Retina (tissue), 1 donor: Measurements from ENCODE around the gene USP19.

Experiments
- DNase-seq: peaks from one replicate; pipeline ENCODE4 v3.0.0-alpha.2; 2016

The USP19 gene, protein sequence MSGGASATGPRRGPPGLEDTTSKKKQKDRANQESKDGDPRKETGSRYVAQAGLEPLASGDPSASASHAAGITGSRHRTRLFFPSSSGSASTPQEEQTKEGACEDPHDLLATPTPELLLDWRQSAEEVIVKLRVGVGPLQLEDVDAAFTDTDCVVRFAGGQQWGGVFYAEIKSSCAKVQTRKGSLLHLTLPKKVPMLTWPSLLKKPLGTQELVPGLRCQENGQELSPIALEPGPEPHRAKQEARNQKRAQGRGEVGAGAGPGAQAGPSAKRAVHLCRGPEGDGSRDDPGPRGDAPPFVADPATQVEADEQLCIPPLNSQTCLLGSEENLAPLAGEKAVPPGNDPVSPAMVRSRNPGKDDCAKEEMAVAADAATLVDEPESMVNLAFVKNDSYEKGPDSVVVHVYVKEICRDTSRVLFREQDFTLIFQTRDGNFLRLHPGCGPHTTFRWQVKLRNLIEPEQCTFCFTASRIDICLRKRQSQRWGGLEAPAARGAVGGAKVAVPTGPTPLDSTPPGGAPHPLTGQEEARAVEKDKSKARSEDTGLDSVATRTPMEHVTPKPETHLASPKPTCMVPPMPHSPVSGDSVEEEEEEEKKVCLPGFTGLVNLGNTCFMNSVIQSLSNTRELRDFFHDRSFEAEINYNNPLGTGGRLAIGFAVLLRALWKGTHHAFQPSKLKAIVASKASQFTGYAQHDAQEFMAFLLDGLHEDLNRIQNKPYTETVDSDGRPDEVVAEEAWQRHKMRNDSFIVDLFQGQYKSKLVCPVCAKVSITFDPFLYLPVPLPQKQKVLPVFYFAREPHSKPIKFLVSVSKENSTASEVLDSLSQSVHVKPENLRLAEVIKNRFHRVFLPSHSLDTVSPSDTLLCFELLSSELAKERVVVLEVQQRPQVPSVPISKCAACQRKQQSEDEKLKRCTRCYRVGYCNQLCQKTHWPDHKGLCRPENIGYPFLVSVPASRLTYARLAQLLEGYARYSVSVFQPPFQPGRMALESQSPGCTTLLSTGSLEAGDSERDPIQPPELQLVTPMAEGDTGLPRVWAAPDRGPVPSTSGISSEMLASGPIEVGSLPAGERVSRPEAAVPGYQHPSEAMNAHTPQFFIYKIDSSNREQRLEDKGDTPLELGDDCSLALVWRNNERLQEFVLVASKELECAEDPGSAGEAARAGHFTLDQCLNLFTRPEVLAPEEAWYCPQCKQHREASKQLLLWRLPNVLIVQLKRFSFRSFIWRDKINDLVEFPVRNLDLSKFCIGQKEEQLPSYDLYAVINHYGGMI (N-terminal part only)

DNA sequence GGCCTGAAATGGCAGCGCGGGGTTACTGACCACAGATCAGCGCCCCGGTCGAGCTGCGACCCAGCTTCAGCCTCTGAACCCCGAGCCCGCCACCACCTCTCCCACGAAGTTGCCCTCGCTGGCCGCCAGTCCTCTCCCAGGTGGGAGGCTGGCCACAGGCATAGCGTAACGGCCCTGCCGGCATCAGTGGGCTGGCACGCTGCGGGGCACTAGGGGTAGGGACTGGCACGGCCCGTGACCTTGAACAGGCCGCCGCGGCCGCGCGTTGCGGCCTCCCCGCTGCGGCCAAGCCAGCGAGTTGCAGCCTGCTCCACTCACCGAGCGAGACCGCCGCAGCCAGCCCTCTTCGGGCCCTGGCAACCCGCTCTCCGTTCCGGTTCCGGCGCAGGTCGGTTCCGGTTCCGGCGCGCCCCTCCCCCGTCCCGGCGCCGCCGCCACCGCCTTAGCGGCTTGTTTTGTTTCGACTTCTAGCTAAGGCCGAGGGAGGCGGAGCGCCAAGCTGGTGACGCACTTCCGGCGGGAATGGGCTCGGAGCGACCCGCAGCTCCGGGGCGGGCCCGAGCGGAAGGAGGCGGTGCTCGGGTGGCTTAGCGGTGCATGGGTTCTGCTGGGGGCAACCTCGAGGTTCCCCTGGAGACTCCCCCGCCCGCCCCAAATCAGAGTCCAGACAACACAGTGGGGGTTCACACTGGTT, at the start of gene USP19:
TSS of gene USP19 (minus strand) at position 386 of the 694 bp plus-strand sequence. CDS start 1,678 bp downstream, outside the sequence.
- DNase-seq = peak; percentile 97

DNA sequence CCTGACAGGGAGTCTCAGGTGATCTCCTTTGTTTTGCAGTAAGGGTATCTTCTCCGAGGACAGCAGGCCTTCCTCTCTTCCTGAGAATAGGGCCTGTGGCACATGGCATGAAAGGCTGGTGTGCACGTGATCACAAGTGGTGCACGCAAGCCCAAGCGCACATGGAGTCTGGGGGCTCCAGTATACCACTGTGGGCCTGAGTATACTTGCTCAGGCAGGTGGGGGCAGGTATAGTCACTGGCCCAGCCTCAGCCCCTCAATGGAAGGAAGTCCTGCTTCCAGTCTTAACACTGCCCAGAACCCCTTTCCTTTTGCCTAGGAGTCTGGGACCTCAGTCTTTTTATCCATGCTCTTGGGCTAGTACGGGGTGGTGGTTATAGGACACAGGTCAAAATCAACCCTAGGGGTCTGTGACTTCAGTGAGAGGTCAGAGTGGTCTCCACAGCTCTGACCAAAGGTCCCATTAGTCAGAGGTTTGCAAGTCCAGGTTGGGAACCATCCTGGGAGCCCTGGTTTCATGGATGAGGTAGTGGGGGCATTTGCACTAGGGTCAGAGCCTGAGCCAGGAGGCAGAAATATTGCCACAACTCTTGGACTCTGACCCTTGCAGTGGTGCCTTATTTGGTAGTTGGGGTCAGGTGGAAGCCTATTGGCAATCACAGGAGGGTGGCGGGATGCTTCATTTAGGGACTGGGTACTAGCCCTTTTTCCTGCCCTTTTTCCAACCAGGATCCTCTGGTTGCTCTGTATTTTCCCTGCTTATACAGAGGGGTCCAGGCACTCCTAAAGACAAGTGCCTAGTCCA, 46.3 kb upstream of the USP19 start:
- DNase-seq = no peak

DNA sequence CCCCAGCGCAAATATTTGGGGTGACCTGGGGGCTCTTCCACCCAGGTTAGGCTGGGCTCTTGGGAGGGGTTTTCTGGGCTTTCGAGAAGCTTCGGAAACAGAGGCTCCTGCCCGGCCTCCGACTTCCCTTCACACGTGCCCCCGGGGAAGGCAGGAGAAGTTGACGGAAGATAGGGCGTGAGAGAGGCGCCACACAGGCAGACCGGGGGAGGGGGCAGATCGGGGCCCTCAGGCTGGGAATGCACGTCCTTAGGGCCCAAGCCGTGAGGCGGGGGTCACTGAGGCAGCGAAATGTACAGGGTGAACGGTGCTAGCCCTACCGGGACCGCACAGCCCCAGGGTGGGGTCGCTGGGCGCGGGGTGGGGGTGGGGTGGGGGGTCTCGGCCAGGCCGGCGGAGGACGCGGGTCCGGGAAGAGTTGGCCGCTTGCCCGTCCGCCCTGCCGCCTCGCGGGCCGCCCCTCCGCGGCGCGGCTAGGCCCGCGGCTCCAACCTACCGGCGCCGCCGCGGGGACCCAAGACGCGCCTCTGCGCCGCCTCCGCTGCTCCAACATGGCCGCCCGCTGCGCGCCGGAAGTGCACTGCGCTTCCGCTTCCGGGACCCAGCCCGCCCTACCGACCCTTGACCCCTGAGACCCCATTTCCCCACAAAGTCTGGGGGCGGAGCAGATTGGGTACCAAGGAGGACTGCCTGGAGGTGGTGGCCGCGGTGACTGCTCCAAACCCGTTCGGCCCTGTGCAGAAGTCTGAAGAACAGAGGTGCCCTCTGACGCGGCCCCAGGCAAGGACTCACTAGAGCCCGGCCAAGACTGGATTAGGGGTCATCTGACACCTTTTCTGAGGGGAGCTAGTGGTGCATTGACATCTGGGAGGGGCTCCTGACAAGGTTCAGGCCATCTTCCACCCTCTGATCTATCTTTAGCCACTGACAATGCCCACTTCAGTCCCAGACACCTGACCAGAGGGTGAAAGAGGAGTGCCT, 45.4 kb upstream of the USP19 start, which contains the start of gene CCDC71:
TSS of gene CCDC71 (minus strand) at position 561 of the 981 bp plus-strand sequence. CDS start 2,123 bp downstream, outside the sequence.
- peak; percentile 91 for DNase-seq

DNA sequence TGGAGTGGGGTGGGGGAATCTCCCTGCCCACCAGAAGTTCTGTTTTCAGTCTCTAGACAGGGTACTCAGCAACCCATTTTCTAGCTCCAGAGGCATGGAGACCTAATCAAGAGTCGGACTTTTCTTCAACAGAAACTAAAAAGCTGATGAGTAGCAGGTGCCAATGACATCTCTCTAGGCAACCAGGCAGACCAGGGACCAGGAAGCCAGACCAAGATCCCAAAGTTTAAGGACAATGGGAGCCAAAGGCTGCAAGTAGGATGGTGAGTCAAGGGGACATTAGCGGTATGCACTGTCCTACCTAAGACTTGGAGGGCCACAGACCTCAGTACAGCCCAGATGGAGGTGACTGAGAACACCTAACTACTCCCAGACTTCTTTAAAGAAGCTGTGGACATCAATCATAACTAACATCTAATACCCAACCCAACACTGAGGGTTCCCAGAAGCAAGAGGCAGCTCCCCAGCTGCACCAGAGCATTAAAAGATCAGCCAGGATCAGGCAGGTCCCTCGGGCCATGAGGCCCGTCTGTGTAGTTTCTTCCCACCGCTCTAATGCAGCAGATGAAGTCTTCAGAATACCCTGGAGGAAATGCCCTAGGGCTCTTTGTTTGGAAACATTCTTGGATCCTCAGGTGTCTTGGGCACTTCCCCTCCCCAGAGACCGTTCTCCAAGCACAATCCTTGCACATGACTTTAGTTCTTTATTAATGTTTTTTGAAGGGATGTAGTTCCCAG, 44.5 kb upstream of the USP19 start:
- DNase-seq = no peak

DNA sequence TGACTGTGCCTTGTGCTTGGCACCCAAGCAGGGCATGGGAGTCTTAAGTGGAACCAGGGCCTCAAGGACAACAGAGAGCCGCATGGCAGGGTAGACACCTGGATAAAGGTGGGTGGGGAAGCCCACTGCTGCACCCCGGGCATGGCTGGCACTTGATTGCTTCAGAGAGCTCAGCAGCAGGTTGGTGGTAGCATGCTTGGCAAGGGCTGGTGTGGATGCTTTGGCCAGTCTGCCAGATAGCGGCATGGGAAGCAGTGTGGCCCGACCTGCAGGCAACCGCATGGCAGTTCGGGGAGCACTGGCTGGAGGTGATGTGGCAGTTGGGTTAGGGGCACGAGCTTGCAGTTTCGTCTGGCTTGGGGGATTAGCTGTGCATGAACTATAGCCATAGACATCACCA, 43.0 kb upstream of the USP19 start:
- DNase-seq = no peak

DNA sequence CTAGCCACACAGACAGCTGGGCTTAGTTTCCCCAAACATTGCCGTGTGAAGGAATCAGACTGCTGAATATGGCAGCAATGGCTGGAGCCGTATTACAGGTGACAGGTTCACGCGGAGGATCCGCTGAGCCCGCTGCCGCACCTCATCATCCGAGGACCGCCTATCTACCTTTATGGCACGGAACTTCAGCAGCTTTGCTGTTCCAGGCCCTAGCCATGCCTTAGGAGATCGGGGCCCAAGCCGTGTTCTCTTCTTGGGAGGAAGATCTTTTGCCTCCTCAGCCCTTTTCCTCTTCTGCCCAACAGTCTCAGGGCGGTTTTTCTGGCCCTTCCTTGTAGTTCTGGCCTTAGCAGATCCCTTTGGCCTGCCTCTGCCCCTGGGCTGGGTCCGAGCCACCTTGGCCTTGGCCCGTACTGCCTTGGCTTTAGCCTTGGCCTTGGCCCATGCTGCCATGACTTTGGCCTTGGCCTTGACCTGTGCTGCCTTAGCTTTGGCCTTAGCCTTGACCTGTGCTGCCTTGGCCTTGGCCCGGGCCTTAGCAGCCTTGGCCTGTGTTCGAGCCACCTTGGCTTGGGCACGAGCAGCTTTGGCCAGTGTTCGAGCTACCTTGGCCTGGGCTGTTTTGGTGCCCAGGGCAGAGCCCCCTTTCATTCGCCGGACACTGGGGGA, 42.3 kb upstream of the USP19 start:
- DNase-seq = no peak

DNA sequence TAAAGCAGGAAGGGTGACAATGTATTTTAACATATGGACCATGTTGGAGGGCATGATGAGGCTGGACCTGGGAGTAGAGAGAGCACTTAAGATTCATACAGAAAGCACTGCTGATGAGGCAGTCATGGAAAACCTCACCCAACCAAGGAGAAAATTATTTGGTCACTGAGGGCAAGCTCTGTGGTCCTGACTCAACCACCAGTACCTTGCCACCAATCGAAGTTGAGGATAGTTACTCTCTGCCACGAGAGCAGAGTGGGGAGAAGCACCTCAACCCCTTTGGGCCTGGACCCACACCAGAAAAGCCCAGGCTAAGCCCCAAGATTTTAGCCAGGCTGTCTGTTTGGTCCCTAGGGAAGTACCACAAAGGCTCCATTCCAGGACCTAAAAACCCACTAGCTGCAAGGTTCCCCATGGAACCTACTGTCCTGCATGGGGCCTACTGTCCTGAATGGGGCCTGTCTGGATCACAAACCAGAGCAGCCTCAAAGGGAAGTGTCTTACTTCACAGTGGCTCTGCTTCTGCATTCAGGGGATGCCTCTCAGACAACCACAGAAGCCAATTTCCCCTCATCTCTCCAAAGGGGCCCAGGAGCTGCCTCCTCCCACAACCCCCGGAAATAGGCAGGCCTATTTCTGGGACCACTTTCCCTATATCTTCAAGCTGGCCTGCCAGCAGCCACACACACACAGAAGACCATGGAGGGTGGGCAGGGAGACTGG, 41.3 kb upstream of the USP19 start:
- no peak for DNase-seq

DNA sequence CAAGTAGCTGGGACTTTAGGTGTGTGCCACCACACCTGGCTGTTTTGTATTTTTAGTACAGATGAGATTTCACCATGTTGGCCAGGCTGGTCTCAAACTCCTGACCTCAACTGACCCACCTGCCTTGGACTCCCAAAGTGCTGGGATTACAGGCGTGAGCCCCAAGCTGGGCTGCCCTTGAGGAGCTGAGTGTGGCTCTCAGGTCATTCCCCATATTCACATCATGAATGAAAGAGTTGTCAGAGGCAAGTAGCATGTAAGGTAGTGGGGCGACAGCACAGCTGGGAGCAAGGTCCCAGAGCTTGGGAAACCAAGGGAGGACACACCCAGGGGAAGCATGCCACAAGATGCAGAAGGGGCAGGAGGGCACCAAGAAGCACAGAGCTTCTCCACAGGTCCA, 40.6 kb upstream of the USP19 start:
- DNase-seq = no peak

DNA sequence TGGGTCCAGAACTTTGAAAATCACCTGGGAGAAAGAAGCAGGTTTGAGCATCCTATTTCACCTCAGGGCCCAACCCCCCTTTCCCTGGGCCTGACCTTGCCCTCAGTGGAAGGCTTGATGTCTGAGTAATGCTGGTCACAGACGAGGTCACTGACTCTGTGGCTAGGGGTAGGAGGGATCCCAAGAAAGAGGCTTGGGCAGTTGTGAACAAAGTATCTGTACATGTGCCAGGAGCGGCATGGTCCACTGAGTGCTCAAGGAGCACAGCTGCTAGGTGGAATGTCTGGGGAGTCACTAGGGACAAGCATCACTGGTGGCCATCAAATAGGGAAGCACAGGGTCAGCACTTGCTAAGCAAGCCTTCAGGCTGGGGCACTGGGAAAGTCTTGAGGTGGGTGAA, 38.2 kb upstream of the USP19 start:
- no peak for DNase-seq

DNA sequence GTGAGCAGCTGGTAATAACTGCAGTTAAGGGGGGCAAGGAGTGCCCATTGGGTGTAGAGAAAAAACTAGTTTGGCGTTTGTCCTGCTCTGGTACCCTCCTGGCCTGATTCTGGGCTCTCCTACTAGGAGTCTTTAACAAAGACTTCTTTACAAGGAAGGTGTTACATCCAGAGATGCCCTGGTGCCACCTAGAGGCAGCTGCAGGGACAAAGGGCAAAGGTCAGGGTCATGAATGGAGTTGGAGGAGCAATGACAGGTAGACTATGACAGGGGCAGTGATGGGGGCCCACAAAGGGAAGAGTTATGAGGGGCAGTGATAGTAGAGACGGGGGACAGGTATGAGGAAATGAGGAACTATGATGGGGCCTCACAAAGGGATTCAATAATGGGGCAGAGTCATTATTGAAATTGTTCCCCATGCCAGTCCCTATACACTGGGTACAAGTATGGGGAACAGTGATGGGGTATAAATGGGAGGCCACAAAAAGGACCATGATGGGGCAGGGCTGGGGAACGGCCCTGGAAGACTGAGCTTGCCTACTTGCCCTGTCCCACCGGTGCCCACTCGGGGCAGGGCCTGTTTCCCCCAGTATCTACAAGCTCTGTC, 37.6 kb upstream of the USP19 start:
- DNase-seq = no peak

DNA sequence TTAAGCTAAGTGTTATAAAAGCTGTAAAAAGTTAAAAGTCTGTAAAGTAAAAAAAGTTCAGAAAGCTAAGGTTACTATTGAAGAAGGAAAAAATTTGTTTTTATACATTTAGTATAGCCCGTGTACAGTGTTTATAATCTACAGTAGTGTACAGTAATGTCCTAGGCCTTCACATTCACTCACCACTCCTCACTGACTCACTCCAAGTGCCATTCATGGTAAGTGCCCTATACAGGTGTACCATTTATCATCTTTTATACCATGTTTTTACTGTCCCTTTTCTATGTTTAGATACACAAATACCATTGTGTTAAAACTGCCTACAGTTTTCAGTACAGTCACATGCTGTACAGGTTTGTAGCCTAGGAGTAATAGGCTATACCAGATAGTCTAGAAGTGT, 36.7 kb upstream of the USP19 start:
- DNase-seq = no peak

DNA sequence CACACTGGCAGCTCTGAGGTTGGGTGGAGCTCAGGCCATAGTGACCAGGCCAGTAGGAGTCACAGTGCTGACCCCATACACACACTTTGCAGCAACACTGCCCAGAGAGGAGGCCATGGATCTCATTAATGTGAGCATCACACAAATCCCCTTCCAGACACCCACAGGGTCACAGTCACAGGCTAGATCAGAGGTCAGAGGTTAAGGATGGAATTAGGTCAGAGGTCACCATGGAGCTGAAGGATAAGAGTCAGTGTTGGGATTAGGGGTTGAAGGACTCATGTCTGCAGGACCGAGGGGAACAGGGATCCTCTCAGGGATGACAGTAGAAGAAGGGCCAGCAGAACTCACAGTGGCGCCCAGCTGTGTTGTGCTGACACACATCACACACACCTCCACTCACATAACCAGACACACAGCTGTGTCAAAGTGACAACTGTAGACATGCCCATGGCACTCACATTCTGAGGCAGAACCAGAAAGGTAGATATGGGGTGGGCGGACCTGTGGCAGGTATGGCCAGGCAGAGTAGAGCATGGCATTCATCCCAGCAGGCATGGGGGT, 32.8 kb upstream of the USP19 start:
- DNase-seq = no peak

DNA sequence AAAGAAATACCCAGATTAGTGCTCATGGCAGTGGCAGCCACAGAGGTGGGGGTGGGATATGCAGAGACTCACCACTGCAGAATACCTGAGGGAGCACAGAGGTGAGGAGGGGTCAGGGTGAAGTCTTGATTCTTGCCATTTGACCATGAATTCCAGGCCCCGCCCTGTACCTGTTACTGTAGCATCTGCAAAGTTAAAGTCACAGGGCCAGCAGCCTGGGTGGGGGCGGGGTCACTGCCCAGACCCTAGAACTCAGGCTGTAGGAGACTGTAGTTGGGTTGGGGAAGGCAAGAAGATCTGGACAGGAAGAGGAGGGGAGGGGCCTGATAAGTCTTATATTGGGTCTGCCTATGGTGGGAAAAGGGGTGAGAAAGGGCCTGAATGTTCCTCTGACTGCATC, 31.0 kb upstream of the USP19 start:
- DNase-seq = no peak

DNA sequence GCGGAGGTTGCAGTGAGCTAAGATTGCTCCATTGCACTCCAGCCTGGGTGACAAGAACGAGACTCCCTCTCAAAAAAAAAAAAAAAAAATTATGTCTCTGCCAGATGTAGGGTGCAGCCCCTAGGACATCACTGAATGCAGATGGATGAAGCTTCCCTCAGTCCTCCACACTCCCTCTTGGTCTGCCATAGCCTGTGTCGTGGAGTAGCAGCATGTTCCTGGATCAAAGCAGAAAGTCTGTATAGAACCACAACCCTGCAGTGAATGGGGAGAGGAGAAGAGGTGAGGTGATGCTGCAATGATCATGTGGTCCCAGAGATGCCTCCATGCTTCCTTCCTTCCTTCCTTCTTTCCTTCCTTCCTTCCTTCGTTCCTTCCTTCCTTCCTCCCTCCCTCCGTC, 27.5 kb upstream of the USP19 start:
- no peak for DNase-seq

DNA sequence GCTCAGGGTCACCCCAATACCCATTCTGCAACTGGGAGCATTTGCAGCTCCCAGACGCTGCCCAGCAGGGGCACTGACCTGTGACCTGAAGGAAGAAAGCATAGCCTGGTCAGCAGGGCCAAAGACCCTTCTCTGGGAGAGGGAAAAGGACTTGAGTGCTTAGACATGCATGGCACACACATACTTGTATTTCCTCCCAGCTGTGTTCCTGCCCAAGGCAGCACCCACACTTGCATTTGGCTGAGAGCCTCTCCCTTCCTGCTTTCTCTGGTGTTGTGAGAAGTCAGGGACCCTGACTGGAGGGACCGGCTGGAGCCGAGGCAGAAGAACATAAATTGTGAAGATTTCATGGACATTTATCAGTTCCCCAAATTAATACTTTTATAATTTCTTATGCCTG, 19.5 kb upstream of the USP19 start:
- no peak for DNase-seq

DNA sequence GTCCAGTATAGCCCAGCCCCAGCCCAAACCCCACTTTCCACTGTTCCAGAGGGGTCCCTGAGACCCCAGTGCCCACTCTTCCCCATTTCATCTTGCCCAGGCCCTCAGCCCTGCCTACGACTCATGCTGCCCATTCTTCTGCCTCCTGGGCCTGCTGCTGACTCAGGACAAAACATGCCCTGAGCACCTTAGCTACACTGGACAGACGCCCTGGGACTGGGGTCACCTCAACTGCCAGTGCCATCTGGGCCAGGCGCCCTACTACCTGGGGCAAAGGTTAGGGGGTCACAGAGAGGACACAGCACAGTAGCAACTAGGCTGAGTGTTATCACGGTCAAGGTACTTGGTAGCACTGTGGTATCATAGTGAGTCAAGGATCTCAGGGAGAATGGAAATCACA, 14.9 kb upstream of the USP19 start:
- no peak for DNase-seq
